Measurements from ENCODE around the gene CD302.

DNA sequence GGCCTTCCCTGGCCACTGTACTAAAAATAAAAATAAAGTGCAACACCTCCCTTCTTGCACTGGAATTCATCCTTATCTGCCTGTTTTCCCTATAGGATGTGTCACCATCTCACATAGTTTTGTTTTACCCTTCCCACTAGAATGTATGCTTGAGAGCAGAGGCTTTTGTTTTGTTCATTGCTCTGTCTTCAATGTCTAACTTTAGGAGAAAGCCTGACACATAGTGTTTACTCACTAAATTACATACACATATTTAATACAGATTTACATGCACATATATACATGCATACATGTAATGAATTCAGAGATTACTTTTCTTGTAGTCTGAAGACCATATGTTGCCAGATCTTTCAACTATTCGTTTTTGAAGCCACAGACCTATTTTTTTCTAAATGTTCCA lies 23.0 kb downstream of the CD302 start:
- TF ChIP-seq, protein P1, sequence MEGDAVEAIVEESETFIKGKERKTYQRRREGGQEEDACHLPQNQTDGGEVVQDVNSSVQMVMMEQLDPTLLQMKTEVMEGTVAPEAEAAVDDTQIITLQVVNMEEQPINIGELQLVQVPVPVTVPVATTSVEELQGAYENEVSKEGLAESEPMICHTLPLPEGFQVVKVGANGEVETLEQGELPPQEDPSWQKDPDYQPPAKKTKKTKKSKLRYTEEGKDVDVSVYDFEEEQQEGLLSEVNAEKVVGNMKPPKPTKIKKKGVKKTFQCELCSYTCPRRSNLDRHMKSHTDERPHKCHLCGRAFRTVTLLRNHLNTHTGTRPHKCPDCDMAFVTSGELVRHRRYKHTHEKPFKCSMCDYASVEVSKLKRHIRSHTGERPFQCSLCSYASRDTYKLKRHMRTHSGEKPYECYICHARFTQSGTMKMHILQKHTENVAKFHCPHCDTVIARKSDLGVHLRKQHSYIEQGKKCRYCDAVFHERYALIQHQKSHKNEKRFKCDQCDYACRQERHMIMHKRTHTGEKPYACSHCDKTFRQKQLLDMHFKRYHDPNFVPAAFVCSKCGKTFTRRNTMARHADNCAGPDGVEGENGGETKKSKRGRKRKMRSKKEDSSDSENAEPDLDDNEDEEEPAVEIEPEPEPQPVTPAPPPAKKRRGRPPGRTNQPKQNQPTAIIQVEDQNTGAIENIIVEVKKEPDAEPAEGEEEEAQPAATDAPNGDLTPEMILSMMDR (IDR thresholded peaks at IDR 0.05): no peak
- no peak for TF ChIP-seq EZH2 (IDR thresholded peaks at IDR 0.05; ENCODE audit: borderline replicate concordance, insufficient read depth, low read depth, low read length, poor library complexity, severe bottlenecking)
